HFF-Myc (cell line): ENCODE data around the gene IL21.
A peak's percentile ranks its signal among the peaks of the same experiment; 100 is the strongest.

Source experiments
- DNase-seq: peaks from one replicate; pipeline ENCODE4 v3.0.0-alpha.2; 2011; ENCODE audit warnings: low read depth; ENCODE audit errors: extremely low read depth
- H3K4me3 ChIP-seq: replicated peaks from 2 replicates; pipeline ENCODE4 v1.5.1; 2011; ENCODE audit warnings: low read depth, mild to moderate bottlenecking, control low read depth, low read length
- TF ChIP-seq, protein P1 (sequence below): IDR thresholded peaks from 2 replicates; pipeline ENCODE4 v1.5.1; 2012; ENCODE audit warnings: mild to moderate bottlenecking, low read depth, low read length, control low read depth; ENCODE audit errors: missing control alignments

Gene IL21

DNA sequence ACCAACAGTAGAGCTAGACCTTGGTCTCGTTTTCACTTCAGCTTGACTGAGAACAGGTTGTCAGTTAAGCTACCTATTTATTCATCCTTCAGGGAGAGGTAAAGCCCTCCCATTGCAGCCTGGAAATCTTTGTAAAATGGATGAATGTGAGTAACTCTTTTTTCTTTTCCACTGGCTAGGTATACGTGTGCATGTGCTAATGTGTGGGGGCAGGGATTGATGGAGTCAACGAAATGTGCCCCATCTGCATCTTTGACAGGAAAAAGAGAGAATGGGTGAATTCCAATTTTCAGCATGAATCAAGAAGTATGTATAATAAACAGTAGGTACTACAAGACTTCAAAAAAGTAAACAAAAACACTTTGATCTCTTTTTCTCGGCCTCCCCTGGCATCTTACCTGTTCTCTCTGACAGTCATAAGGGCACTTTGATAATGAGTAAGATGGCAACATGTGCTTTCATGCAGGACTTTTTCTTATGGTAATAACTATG lies at the start of gene IL21:
Gene IL21, minus strand, starts transcription at position 51 of the 492 bp plus-strand sequence. CDS start 55 bp downstream, outside the sequence.
- TF ChIP-seq, protein P1, sequence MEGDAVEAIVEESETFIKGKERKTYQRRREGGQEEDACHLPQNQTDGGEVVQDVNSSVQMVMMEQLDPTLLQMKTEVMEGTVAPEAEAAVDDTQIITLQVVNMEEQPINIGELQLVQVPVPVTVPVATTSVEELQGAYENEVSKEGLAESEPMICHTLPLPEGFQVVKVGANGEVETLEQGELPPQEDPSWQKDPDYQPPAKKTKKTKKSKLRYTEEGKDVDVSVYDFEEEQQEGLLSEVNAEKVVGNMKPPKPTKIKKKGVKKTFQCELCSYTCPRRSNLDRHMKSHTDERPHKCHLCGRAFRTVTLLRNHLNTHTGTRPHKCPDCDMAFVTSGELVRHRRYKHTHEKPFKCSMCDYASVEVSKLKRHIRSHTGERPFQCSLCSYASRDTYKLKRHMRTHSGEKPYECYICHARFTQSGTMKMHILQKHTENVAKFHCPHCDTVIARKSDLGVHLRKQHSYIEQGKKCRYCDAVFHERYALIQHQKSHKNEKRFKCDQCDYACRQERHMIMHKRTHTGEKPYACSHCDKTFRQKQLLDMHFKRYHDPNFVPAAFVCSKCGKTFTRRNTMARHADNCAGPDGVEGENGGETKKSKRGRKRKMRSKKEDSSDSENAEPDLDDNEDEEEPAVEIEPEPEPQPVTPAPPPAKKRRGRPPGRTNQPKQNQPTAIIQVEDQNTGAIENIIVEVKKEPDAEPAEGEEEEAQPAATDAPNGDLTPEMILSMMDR = no peak
- H3K4me3 ChIP-seq = no peak within 1 kb of the TSS
- no peak for DNase-seq

- H3K4me3 ChIP-seq = no peak overlapping the region
- DNase-seq = no peak
- TF ChIP-seq, protein P1 = no peak
Measured at GRCh38 chr4:122669911-122670738, 49.3 kb upstream of the IL21 start.

GRCh38 chr4:122668241-122668640 lies 47.4 kb upstream of the IL21 start:
- H3K4me3 ChIP-seq = no peak overlapping the region
- peak; percentile 80 for DNase-seq
- TF ChIP-seq, protein P1 = no peak

- H3K4me3 ChIP-seq = no peak overlapping the region
- TF ChIP-seq, protein P1 = no peak
- peak; percentile 88 for DNase-seq
Measured at GRCh38 chr4:122666527-122667245, 45.8 kb upstream of the IL21 start.

GRCh38 chr4:122665161-122665929 lies 44.5 kb upstream of the IL21 start:
- no peak for DNase-seq
- TF ChIP-seq, protein P1 = no peak
- H3K4me3 ChIP-seq = no peak overlapping the region

DNA sequence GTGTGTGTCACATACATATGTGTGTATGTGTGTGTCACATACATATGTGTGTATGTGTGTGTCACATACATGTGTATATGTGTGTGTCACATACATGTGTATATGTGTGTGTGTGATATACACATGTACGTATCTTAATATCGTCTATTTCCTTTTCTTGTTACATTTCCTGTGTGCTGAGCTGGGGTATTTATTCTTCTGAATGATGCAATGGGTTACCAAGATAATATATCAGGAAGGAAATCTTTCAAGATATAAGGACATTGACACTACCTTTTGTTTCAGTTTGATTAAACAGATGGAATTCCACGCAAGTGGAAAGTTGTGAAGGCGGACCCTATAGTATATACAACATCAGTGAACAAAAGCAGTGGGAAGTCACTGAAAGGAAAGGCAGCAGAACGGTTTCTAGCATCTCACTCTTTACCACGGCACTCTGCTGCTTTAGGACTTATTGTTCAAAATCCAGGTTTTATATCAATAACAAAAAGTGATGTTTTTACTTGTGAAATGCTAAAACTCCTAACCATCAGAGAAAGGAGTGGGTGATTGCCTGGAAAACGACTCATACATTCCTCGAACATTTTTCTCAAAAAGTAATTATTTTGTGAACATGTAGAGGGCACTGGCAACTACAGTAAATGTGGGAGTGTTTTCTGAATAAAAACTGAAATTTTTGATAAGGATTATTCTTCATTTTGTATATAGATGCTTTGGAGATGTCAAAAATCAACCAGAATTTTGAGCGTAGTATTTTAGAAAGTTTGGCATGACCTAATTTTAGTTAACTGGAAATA lies 43.1 kb upstream of the IL21 start:
- TF ChIP-seq, protein P1 = no peak
- H3K4me3 ChIP-seq = no peak overlapping the region
- no peak for DNase-seq
